Activated T-helper 1 cell treated with anti-CD3 and anti-CD28 coated beads, Interleukin-12 subunit alpha, Interleukin-12 subunit beta, Interleukin-2, Interleukin-4 antibody, amounts not matched to agents 30 ng/mL and 10 ng/mL and 1 ng/mL, durations not matched to agents 14 hours and 24 hours and 36 hours (primary cell): Measurements from ENCODE around the gene SGO2. TPM values are rescaled to one million over a fixed set of nuclear protein-coding genes. Genes with fewer than 3 reads are reported as not detected.

Source experiments
- DNase-seq: peaks from one replicate; pipeline ENCODE4 v3.0.0; 2021; ENCODE audit warnings: low spot score
- H3K27ac Mint-ChIP-seq: one replicate; pipeline ENCODE4 v1.8.0; 2021; ENCODE audit warnings: mild to moderate bottlenecking, mixed read lengths
- H3K27me3 Mint-ChIP-seq: one replicate; pipeline ENCODE4 v1.8.0; 2022; ENCODE audit warnings: mild to moderate bottlenecking, moderate library complexity, mixed read lengths; ENCODE audit not compliant: insufficient read depth
- H3K36me3 Mint-ChIP-seq: one replicate; pipeline ENCODE4 v1.8.0; 2021; ENCODE audit warnings: low read depth, mixed read lengths
- H3K4me1 Mint-ChIP-seq: one replicate; pipeline ENCODE4 v1.8.0; 2021; ENCODE audit warnings: low read depth, mixed read lengths
- H3K4me3 Mint-ChIP-seq: one replicate; pipeline ENCODE4 v1.8.0; 2021; ENCODE audit warnings: mild to moderate bottlenecking, moderate library complexity, mixed read lengths
- H3K9me3 Mint-ChIP-seq: one replicate; pipeline ENCODE4 v1.8.0; 2021; ENCODE audit warnings: mixed read lengths
- intact Hi-C: fragments of 100-400 bp; cut with micrococcal nuclease; formaldehyde crosslinking; loops from one replicate; pipeline ENCODE4 v1.15.1; 2024
- total RNA-seq: library from RNA; stranded (reverse); gene quantifications from 2 replicates; pipeline ENCODE4 v1.2.3, GENCODE V29; 2022

SGO2 gene
- total RNA-seq, 1 donor from 2014 or later = 20.9 TPM

- peaks cover 10% of the 10 kb centered on the region for H3K27me3 Mint-ChIP-seq
- H3K4me3 Mint-ChIP-seq = no peak overlapping the region
- intact Hi-C loops = no loop called here
- H3K9me3 Mint-ChIP-seq = no peaks in the 10 kb centered on the region
- H3K36me3 Mint-ChIP-seq = peaks cover 11% of the 10 kb centered on the region
- no peak overlapping the region for H3K27ac Mint-ChIP-seq
- no peak for DNase-seq
- peaks cover 15% of the 10 kb centered on the region for H3K4me1 Mint-ChIP-seq
Measured at GRCh38 chr2:200588076-200588678, 62.2 kb downstream of the SGO2 start.

- intact Hi-C loops = no loop called here
- DNase-seq = no peak
- Mint-ChIP-seq H3K4me3 (no peak overlapping the region), H3K4me1 (peaks cover 5% of the 10 kb centered on the region), H3K27me3 (peaks cover 10% of the 10 kb centered on the region), H3K36me3 (no peaks in the 10 kb centered on the region), H3K27ac (no peak overlapping the region), H3K9me3 (no peaks in the 10 kb centered on the region)
Measured at GRCh38 chr2:200590090-200590489, 64.1 kb downstream of the SGO2 start.

GRCh38 chr2:200591308-200591707 is 65.3 kb downstream of the SGO2 start:
- intact Hi-C loops = no loop called here
- no peak for DNase-seq
- Mint-ChIP-seq H3K27ac (no peak overlapping the region), H3K27me3 (peaks cover 12% of the 10 kb centered on the region), H3K4me1 (no peaks in the 10 kb centered on the region), H3K4me3 (no peak overlapping the region), H3K9me3 (no peaks in the 10 kb centered on the region), H3K36me3 (no peaks in the 10 kb centered on the region)

- no peak overlapping the region for H3K4me3 Mint-ChIP-seq
- intact Hi-C loops = no loop called here
- no peaks in the 10 kb centered on the region for H3K4me1 Mint-ChIP-seq
- no peaks in the 10 kb centered on the region for H3K9me3 Mint-ChIP-seq
- no peak for DNase-seq
- no peak overlapping the region for H3K27ac Mint-ChIP-seq
- H3K36me3 Mint-ChIP-seq = no peaks in the 10 kb centered on the region
- peaks cover 11% of the 10 kb centered on the region for H3K27me3 Mint-ChIP-seq
Measured at GRCh38 chr2:200592406-200593075, 66.5 kb downstream of the SGO2 start.

GRCh38 chr2:200593905-200594304 is 67.9 kb downstream of the SGO2 start:
- Mint-ChIP-seq H3K9me3 (no peaks in the 10 kb centered on the region), H3K4me1 (no peaks in the 10 kb centered on the region), H3K27me3 (peaks cover 9% of the 10 kb centered on the region), H3K36me3 (no peaks in the 10 kb centered on the region), H3K4me3 (no peak overlapping the region), H3K27ac (no peak overlapping the region)
- no peak for DNase-seq
- intact Hi-C loops = no loop called here

GRCh38 chr2:200595913-200596312 is 69.9 kb downstream of the SGO2 start:
- no peaks in the 10 kb centered on the region for H3K4me1 Mint-ChIP-seq
- no peaks in the 10 kb centered on the region for H3K36me3 Mint-ChIP-seq
- H3K27me3 Mint-ChIP-seq = peaks cover 9% of the 10 kb centered on the region

GRCh38 chr2:200596774-200597570 is 71.0 kb downstream of the SGO2 start:
- Mint-ChIP-seq H3K36me3 (no peaks in the 10 kb centered on the region), H3K27ac (no peak overlapping the region), H3K4me3 (no peak overlapping the region), H3K27me3 (peaks cover 3% of the 10 kb centered on the region), H3K4me1 (no peaks in the 10 kb centered on the region), H3K9me3 (no peaks in the 10 kb centered on the region)
- DNase-seq = no peak
- intact Hi-C loops = no loop called here

More at GRCh38 chr2:200595913-200596312, 69.9 kb downstream of the SGO2 start:
- Mint-ChIP-seq H3K27ac (no peak overlapping the region), H3K9me3 (no peaks in the 10 kb centered on the region), H3K4me3 (no peak overlapping the region)
- intact Hi-C loops = no loop called here
- no peak for DNase-seq

- H3K4me1 Mint-ChIP-seq = no peaks in the 10 kb centered on the region
- H3K4me3 Mint-ChIP-seq = no peak overlapping the region
- H3K9me3 Mint-ChIP-seq = no peaks in the 10 kb centered on the region
- DNase-seq = no peak
- intact Hi-C loops = no loop called here
- H3K27ac Mint-ChIP-seq = no peak overlapping the region
- H3K27me3 Mint-ChIP-seq = peaks cover 2% of the 10 kb centered on the region
- no peaks in the 10 kb centered on the region for H3K36me3 Mint-ChIP-seq
Measured at GRCh38 chr2:200599206-200599605, 73.2 kb downstream of the SGO2 start.

GRCh38 chr2:200600549-200601225 is 74.7 kb downstream of the SGO2 start:
- no peak overlapping the region for H3K27ac Mint-ChIP-seq
- no peak overlapping the region for H3K4me3 Mint-ChIP-seq
- no peaks in the 10 kb centered on the region for H3K9me3 Mint-ChIP-seq
- H3K36me3 Mint-ChIP-seq = no peaks in the 10 kb centered on the region
- DNase-seq = no peak
- peaks cover 2% of the 10 kb centered on the region for H3K27me3 Mint-ChIP-seq
- H3K4me1 Mint-ChIP-seq = no peaks in the 10 kb centered on the region
- intact Hi-C loops = no loop called here

GRCh38 chr2:200602584-200602983 is 76.6 kb downstream of the SGO2 start:
- Mint-ChIP-seq H3K36me3 (no peaks in the 10 kb centered on the region), H3K4me1 (no peaks in the 10 kb centered on the region), H3K9me3 (no peaks in the 10 kb centered on the region), H3K27me3 (peaks cover 2% of the 10 kb centered on the region), H3K27ac (no peak overlapping the region), H3K4me3 (no peak overlapping the region)
- no peak for DNase-seq
- intact Hi-C loops = no loop called here

- H3K27ac Mint-ChIP-seq = no peak overlapping the region
- intact Hi-C loops = no loop called here
- H3K4me3 Mint-ChIP-seq = no peak overlapping the region
- peaks cover 3% of the 10 kb centered on the region for H3K27me3 Mint-ChIP-seq
- H3K4me1 Mint-ChIP-seq = no peaks in the 10 kb centered on the region
- H3K9me3 Mint-ChIP-seq = no peaks in the 10 kb centered on the region
- DNase-seq = no peak
- H3K36me3 Mint-ChIP-seq = no peaks in the 10 kb centered on the region
Measured at GRCh38 chr2:200603972-200604371, 78.0 kb downstream of the SGO2 start.

GRCh38 chr2:200604571-200605255 is 78.7 kb downstream of the SGO2 start:
- Mint-ChIP-seq H3K9me3 (no peaks in the 10 kb centered on the region), H3K4me3 (no peak overlapping the region), H3K36me3 (no peaks in the 10 kb centered on the region), H3K27ac (no peak overlapping the region), H3K27me3 (peaks cover 3% of the 10 kb centered on the region), H3K4me1 (no peaks in the 10 kb centered on the region)
- intact Hi-C loops = no loop called here
- no peak for DNase-seq
